Esophagus squamous epithelium (tissue), 5 donors: ENCODE data around the gene MAPK8IP3. TPM values are rescaled to one million over a fixed set of nuclear protein-coding genes. Genes with fewer than 3 reads are reported as not detected.
A peak's percentile ranks its signal among the peaks of the same experiment; 100 is the strongest.
"Not testable (repeated sequence)": the region's sequence is repeated elsewhere in the genome, so short reads cannot be mapped to it uniquely, and the experiment has no call there.

Experiments used
- DNase-seq: peaks from one replicate; lab custom pipeline; 2025; lab: John Stamatoyannopoulos, UW
- H3K27ac ChIP-seq, 4 donors: fragments of 200-600 bp; sonication (generic); one replicate each; pipeline ENCODE4 v1.5.1; 2016 to 2019; ENCODE audit warnings: mild to moderate bottlenecking in 1 of 4
- H3K27me3 ChIP-seq, 4 donors: fragments of 200-600 bp; sonication (generic); 1 replicate in 3 of 4; 2 replicates in 1 of 4; pipeline versions ENCODE4 v1.5.1 to v1.6.0; 2017 to 2021; ENCODE audit warnings: antibody characterized with exemption in 1 of 4
- H3K36me3 ChIP-seq, 3 donors: fragments of 200-600 bp; sonication (generic); one replicate each; pipeline ENCODE4 v1.5.1; 2016 to 2019
- H3K4me1 ChIP-seq, 3 donors: fragments of 200-600 bp; sonication (generic); one replicate each; pipeline ENCODE4 v1.5.1; 2017 to 2019
- H3K4me3 ChIP-seq, 4 donors: fragments of 200-600 bp; sonication (generic); 1 replicate in 3 of 4; 2 replicates in 1 of 4; pipeline ENCODE4 v1.5.1; 2016 to 2019; ENCODE audit warnings: mild to moderate bottlenecking in 2 of 4, moderate library complexity in 1 of 4
- H3K9me3 ChIP-seq, 3 donors: fragments of 200-600 bp; sonication (generic); one replicate each; pipeline ENCODE4 v1.5.1; 2016 to 2019
- POLR2A ChIP-seq, 4 donors: fragments of 450-650 bp; IDR thresholded peaks; one replicate each; pipeline ENCODE4 v1.6.1; 2017; ENCODE audit warnings: antibody characterized with exemption in 4 of 4, mild to moderate bottlenecking in 4 of 4, moderate library complexity in 3 of 4
- WGBS, 2 donors: methylation state at CpG; one replicate each; pipeline ENCODE4 v1.1.5; 2018; 5-methylcytosine and 5-hydroxymethylcytosine counted together
- intact Hi-C: fragments of 100-400 bp; cut with DNase I; formaldehyde crosslinking; loops from one replicate; pipeline ENCODE4 v1.15.0; 2022
- total RNA-seq, 4 donors: library from RNA; depleted of rRNA; stranded (reverse); fragments of >200 nt; gene quantifications; one replicate each; pipeline ENCODE4 v1.1.0, GENCODE V29; 2016
- TF ChIP-seq, protein P1 (sequence below), 6 experiments: fragments of 450-650 bp in 4 of 6; fragments of 200-600 bp in 2 of 6; sonication (generic) in 2 of 6; IDR thresholded peaks; one replicate each; pipeline ENCODE4 v1.5.1; 2016 to 2019; ENCODE audit warnings: antibody characterized with exemption in 6 of 6, mild to moderate bottlenecking in 4 of 6, moderate library complexity in 4 of 6
- donor health status: DM: yes; HTN: yes; CAD: no.

The MAPK8IP3 gene
- total RNA-seq, 4 donors from 2014 or later = 8.6 to 37.6 (median 24.7) TPM

DNA sequence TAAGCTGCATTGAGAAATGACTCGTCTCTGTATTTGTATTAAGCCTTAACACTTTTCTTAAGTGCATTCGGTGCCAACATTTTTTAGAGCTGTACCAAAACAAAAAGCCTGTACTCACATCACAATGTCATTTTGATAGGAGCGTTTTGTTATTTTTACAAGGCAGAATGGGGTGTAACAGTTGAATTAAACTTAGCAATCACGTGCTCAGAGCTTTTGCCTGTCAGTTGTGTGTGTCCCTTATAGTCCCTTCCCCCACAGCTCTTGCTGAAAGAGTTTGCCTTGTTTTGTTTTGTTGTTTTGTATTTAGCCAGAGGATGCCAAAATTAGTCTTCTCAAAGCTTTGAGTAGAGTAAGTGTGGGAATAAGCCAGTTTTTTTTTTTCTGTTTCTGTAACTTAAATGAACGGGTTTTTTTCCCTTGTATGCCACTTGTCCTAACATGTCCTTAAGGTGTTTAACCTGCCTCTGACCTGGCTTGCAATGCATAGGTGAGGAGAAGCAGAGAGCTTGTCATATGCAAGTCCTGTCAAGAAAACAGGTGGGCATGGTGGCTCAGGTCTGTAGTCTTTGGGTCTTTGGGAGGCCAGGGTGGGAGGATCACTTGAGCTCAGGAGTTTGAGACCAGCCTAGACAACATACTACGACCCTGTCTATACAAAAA, 4.6 kb upstream of the MAPK8IP3 start:
- no peaks in the 10 kb centered on the region for H3K27me3 ChIP-seq
- no peaks in the 10 kb centered on the region for H3K9me3 ChIP-seq
- no peak overlapping the region for H3K4me3 ChIP-seq
- peak overlapping the region; percentile 61 to 98 (median 70) for H3K27ac ChIP-seq
- intact Hi-C loops = no loop called here
- 39 to 52% methylated on average over 6 of the region's 6 CpGs for WGBS, 2 donors
- TF ChIP-seq, protein P1, sequence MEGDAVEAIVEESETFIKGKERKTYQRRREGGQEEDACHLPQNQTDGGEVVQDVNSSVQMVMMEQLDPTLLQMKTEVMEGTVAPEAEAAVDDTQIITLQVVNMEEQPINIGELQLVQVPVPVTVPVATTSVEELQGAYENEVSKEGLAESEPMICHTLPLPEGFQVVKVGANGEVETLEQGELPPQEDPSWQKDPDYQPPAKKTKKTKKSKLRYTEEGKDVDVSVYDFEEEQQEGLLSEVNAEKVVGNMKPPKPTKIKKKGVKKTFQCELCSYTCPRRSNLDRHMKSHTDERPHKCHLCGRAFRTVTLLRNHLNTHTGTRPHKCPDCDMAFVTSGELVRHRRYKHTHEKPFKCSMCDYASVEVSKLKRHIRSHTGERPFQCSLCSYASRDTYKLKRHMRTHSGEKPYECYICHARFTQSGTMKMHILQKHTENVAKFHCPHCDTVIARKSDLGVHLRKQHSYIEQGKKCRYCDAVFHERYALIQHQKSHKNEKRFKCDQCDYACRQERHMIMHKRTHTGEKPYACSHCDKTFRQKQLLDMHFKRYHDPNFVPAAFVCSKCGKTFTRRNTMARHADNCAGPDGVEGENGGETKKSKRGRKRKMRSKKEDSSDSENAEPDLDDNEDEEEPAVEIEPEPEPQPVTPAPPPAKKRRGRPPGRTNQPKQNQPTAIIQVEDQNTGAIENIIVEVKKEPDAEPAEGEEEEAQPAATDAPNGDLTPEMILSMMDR (IDR thresholded peaks at IDR 0.05) = no peak
- TF ChIP-seq POLR2A (IDR thresholded peaks at IDR 0.05) = no peak
- peaks cover 0 to 60% (median 16%) of the 10 kb centered on the region in 3 donors for H3K36me3 ChIP-seq
- H3K4me1 ChIP-seq = peaks cover 10 to 65% (median 40%) of the 10 kb centered on the region in 3 donors
- DNase-seq = no peak

DNA sequence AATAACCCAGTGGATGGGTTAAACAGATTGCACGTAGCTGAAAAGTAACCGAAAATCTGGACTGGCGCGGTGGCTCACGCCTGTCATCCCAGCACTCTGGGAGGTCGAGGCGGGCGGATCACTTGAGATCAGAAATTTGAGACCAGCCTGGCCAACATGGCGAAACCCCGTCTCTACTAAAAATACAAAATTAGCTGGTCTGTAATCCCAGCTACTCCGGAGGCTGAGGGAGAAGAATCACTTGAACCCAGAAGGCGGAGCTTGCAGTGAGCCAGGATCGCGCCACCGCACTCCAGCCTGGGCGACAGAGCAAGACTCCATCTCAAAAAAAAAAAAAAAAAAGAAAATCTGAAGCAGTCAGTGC, 689 bp upstream of the MAPK8IP3 start:
- 0 to 1% methylated on average over 15 to 16 of the region's 16 CpGs for WGBS, 2 donors
- H3K4me3 ChIP-seq = peak overlapping the region; percentile 43 to 97 (median 73)
- H3K27me3 ChIP-seq, DNase-seq, H3K9me3 ChIP-seq, intact Hi-C loops: not testable (repeated sequence)
- peak overlapping the region; percentile 93 to 98 (median 94) for H3K27ac ChIP-seq
- peaks cover 0 to 32% (median 0%) of the 10 kb centered on the region in 3 donors for H3K36me3 ChIP-seq
- H3K4me1 ChIP-seq = peaks cover 25 to 87% (median 51%) of the 10 kb centered on the region in 3 donors

DNA sequence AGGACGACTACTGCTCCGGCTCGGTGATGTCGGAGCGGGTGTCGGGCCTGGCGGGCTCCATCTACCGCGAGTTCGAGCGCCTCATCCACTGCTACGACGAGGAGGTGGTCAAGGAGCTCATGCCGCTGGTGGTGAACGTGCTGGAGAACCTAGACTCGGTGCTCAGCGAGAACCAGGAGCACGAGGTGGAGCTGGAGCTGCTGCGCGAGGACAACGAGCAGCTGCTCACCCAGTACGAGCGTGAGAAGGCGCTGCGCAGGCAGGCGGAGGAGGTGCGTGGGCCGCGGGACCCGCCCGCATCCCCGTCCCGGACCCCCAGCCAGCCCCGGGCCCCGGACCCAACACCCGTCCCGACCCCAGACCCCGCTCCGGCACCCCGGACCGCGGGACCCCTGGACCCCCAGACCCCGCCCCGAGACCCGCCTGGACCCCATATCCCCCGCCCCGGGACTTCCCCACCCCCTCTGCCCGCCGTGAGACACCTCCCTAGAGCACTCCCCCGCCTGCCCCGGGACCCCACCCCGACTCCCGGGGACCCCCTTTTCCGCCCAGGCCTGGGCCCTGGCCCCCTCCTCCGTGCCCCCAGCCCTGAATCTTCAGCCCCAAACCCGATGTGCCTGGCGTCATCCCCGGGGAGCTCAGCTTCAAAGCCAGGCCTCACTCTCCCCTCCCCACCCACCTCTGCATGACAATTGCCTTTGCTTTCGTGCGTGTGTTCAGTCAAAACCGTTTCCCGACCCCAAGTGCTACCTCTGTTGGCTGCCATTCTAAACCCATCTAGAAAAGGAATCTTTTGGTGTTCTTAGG, 594 bp downstream of the MAPK8IP3 start:
- Histone ChIP-seq H3K4me1 (peaks cover 21 to 74% (median 44%) of the 10 kb centered on the region in 3 donors), H3K27me3 (no peaks in the 10 kb centered on the region), H3K9me3 (no peaks in the 10 kb centered on the region), H3K4me3 (peak overlapping the region; percentile 43 to 97 (median 73)), H3K36me3 (peaks cover 0 to 29% (median 0%) of the 10 kb centered on the region in 3 donors), H3K27ac (peak overlapping the region; percentile 93 to 98 (median 94))
- 0 to 1% methylated on average over 8 to 16 of the region's 62 CpGs for WGBS, 2 donors
- intact Hi-C loops = no loop called here
- TF ChIP-seq, protein P1 (IDR thresholded peaks at IDR 0.05) = no peak
- TF ChIP-seq POLR2A (IDR thresholded peaks at IDR 0.05) = no peak
- no peak for DNase-seq

DNA sequence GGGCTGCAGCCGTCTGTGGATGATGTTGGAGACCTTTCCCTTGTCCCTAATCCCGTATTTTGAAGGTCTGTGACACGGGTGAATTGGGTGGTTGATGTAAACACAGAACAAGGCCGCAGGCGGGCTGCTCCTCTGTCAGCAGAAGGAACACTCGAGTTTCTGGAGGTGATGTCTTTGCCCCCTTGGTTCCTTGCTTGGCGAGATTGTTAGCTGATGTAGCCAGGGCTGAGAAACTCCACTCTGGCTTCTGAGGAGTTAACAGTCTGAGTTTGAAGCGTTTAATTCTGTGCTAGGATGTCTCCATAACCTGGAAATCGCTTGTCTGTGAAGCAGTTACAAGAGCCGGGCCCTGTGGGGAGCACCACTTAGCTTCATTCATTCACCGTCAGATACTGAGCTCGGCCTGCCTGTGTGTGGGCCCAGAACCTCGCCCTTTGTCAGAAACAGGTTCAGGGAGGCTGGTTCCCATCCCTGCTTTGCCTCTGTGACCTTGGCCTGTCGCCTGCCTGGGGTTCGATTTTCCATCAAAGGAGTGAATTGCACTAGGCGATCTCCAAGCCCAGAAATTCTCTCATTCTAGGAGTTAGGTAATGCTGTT, 1.3 kb downstream of the MAPK8IP3 start:
- peak overlapping the region; percentile 93 to 98 (median 94) for H3K27ac ChIP-seq
- H3K36me3 ChIP-seq = peaks cover 0 to 26% (median 0%) of the 10 kb centered on the region in 3 donors
- no peak for DNase-seq
- peaks cover 22 to 69% (median 37%) of the 10 kb centered on the region in 3 donors for H3K4me1 ChIP-seq
- TF ChIP-seq, protein P1 (IDR thresholded peaks at IDR 0.05) = no peak
- no peaks in the 10 kb centered on the region for H3K9me3 ChIP-seq
- H3K27me3 ChIP-seq = no peaks in the 10 kb centered on the region
- intact Hi-C loops = no loop called here
- peak overlapping the region; percentile 43 to 97 (median 73) for H3K4me3 ChIP-seq
- WGBS, 2 donors = 14 to 20% methylated on average over 9 to 13 of the region's 16 CpGs

DNA sequence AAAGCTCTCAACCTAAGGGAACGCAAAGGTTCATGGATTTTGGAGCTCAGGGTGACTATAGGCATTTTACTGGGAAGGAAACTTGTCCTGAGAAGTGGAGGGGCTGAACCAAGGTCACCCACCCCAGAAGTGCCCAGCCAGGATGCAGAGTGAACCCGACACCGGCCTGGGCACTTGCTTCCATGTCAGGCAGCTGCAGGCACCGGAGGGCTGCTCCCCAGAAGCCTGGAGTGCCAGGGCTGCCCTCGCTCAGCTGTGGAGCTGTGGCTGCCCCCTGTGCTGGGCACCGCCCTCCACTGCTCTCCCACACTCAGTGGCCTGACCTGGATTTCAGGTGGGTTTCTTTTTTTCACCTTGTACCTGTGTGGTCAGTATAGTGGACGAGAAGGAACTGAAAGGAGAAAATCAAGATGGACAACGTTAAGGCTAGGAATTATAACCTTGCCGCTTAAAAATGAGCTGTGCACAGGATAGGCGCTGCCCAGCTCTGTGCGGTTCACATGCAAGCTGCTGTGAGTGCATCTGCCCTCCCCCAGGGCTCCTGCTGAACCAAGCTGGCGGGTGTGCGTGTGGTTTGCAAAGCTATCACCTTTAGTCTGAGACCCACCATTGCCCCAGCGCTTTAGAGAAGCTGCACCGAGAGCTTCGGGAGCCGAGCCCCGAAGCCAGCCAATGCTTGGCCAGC, 2.2 kb downstream of the MAPK8IP3 start:
- H3K4me1 ChIP-seq = peaks cover 26 to 69% (median 35%) of the 10 kb centered on the region in 3 donors
- no peaks in the 10 kb centered on the region for H3K9me3 ChIP-seq
- H3K27ac ChIP-seq = peak overlapping the region in 2 of 4 donors; percentile 96 to 98
- H3K27me3 ChIP-seq = no peaks in the 10 kb centered on the region
- 89 to 91% methylated on average over 6 of the region's 18 CpGs for WGBS, 2 donors
- no peak for DNase-seq
- H3K4me3 ChIP-seq = peak overlapping the region in 1 of 4 donors; percentile 97
- TF ChIP-seq, protein P1 (IDR thresholded peaks at IDR 0.05) = no peak
- no peak for TF ChIP-seq POLR2A (IDR thresholded peaks at IDR 0.05)
- intact Hi-C loops = no loop called here
- peaks cover 0 to 19% (median 0%) of the 10 kb centered on the region in 3 donors for H3K36me3 ChIP-seq
